Caco-2 (cell line): Measurements from ENCODE around the gene SMG7. TPM values are rescaled to one million over a fixed set of nuclear protein-coding genes. Genes with fewer than 3 reads are reported as not detected.

Experiments used
- BruUV-seq: library from RNA; stranded (reverse); fragments of 400-500 nt; replicated peaks from 2 replicates; lab custom pipeline; 2021; lab: Mats Ljungman, UMichigan
- CTCF ChIA-PET: fragments of 300-600 bp; sonication (Branson Sonifier 250); formaldehyde crosslinking; loops from one replicate; lab custom pipeline; 2022; ENCODE audit warnings: antibody characterized with exemption; lab: Charles Lee
- POLR2A ChIA-PET: fragments of 300-600 bp; sonication (Branson Sonifier 250); formaldehyde crosslinking; loops from one replicate; lab custom pipeline; 2022; ENCODE audit warnings: antibody characterized with exemption; lab: Charles Lee
- DNase-seq, 2 experiments: peaks; one replicate each; pipeline versions ENCODE4 v3.0.0 to v3.0.0-alpha.2; 2020 to 2022
- H3K27me3 ChIP-seq: replicated peaks from 2 replicates; pipeline ENCODE4 v1.6.0; 2011; ENCODE audit warnings: low read length; ENCODE audit not compliant: control insufficient read depth, insufficient read depth
- H3K36me3 ChIP-seq: 2 replicates; pipeline ENCODE4 v1.5.1; 2011; ENCODE audit warnings: low read length; ENCODE audit not compliant: control insufficient read depth, insufficient read depth
- H3K4me1 ChIP-seq: fragments of 250-450 bp; sonication (Bioruptor Pico); 2 replicates; pipeline ENCODE4 v1.5.1; 2020; ENCODE audit warnings: mild to moderate bottlenecking
- H3K4me3 ChIP-seq: 2 replicates; pipeline ENCODE4 v1.5.1; 2011; ENCODE audit warnings: low read depth, mild to moderate bottlenecking, control low read depth, low read length
- H3K9me3 ChIP-seq: fragments of 250-450 bp; sonication (Bioruptor Pico); 2 replicates; pipeline ENCODE4 v1.5.1; 2020; ENCODE audit warnings: mild to moderate bottlenecking, moderate library complexity
- H3K27ac Mint-ChIP-seq: one replicate; pipeline ENCODE4 v1.8.0; 2022; ENCODE audit warnings: mixed read lengths; ENCODE audit not compliant: unreplicated experiment
- H3K27me3 Mint-ChIP-seq: one replicate; pipeline ENCODE4 v1.8.0; 2022; ENCODE audit warnings: mixed read lengths; ENCODE audit not compliant: insufficient read depth, unreplicated experiment
- H3K36me3 Mint-ChIP-seq: one replicate; pipeline ENCODE4 v1.8.0; 2022; ENCODE audit warnings: mild to moderate bottlenecking, mixed read lengths; ENCODE audit not compliant: insufficient read depth, unreplicated experiment
- H3K4me1 Mint-ChIP-seq: one replicate; pipeline ENCODE4 v1.8.0; 2022; ENCODE audit warnings: low read depth, mixed read lengths; ENCODE audit not compliant: unreplicated experiment
- H3K4me3 Mint-ChIP-seq: one replicate; pipeline ENCODE4 v1.8.0; 2022; ENCODE audit warnings: mild to moderate bottlenecking, moderate library complexity, mixed read lengths; ENCODE audit not compliant: unreplicated experiment
- H3K9me3 Mint-ChIP-seq: one replicate; pipeline ENCODE4 v1.8.0; 2022; ENCODE audit warnings: mixed read lengths; ENCODE audit not compliant: unreplicated experiment
- CTCF ChIP-seq, 2 experiments: fragments of 200-600 bp in 1 of 2; IDR thresholded peaks; 1 replicate in 1 of 2; 2 replicates in 1 of 2; pipeline versions ENCODE4 v1.5.1 to v1.8.0; 2011 to 2022; ENCODE audit warnings: antibody characterized with exemption in 1 of 2, control low read depth in 1 of 2, inconsistent platforms in 1 of 2, low read depth in 1 of 2, low read length in 1 of 2, mild to moderate bottlenecking in 1 of 2, moderate library complexity in 1 of 2; ENCODE audit not compliant: insufficient read depth in 1 of 2, severe bottlenecking in 1 of 2, unreplicated experiment in 1 of 2
- intact Hi-C: fragments of 100-400 bp; cut with micrococcal nuclease; formaldehyde crosslinking; loops from one replicate; pipeline ENCODE4 v1.10.0; 2022; ENCODE audit not compliant: unreplicated experiment
- total RNA-seq: library from RNA; stranded (reverse); gene quantifications from 2 replicates; pipeline ENCODE4 v1.2.3, GENCODE V29; 2022

SMG7 gene
- total RNA-seq, 1 experiment from 2014 or later: 57.8 TPM

- H3K27me3 Mint-ChIP-seq: no peaks in the 10 kb centered on the region
- no peaks in the 10 kb centered on the region for H3K9me3 Mint-ChIP-seq
- intact Hi-C loops: no loop called here
- no TSS peak for BruUV-seq
- peaks cover 7% of the 10 kb centered on the region for H3K4me1 Mint-ChIP-seq
- no peak for TF ChIP-seq CTCF (IDR thresholded peaks at IDR 0.05; ENCODE audit: insufficient read depth in 1 of 2, low read depth in 1 of 2, low read length in 1 of 2, severe bottlenecking in 1 of 2, unreplicated experiment in 1 of 2)
- Histone ChIP-seq H3K9me3 (no peaks in the 10 kb centered on the region), H3K4me1 (no peaks in the 10 kb centered on the region), H3K4me3 (no peak overlapping the region), H3K27me3 (no peaks in the 10 kb centered on the region), H3K36me3 (no peaks in the 10 kb centered on the region)
- POLR2A ChIA-PET: no interaction called here
- H3K36me3 Mint-ChIP-seq: no peaks in the 10 kb centered on the region
- no peak overlapping the region for H3K4me3 Mint-ChIP-seq
- CTCF ChIA-PET: no interaction called here
- H3K27ac Mint-ChIP-seq: no peak overlapping the region
- DNase-seq: no peak
Observed at GRCh38 chr1:183602510-183602909, 130.2 kb downstream of the SMG7 start.

Other genes starting within 250 kb of the SMG7 start
- 16.4 and 20.1 TPM in 2 replicates for gene NMNAT2, start 54.1 kb upstream of the SMG7 start, total RNA-seq
- gene NCF2, start 118.0 kb downstream of the SMG7 start, total RNA-seq: 0.58 TPM in 1 of 2 replicates, not detected in the other
- 123 and 135 TPM in 2 replicates for gene ARPC5, start 163.3 kb downstream of the SMG7 start, total RNA-seq
- not detected in 2 replicates for gene APOBEC4, start 180.8 kb downstream of the SMG7 start, total RNA-seq